ENCODE results near the gene FSIP1.

FSIP1 gene

DNA sequence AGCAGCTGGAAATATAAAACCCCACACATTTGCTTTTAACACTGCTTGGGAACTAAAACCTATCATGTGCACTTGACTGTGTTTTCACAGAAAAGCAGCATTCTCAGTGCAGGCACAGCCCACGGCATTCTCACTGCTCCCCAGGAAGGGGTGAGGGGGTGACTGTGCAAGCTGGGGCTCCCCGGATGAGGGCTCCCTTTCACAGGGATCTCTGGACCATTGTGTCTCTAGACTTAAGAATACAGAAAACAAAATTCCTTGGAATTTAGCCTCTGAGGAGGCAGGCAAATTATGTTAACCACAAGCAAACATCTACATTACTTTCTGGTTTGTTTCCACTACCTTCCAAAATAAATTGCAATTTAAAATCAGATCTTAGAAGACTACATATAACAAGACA is 100.3 kb downstream of the FSIP1 start:
- DNase-seq, result no peak

DNA sequence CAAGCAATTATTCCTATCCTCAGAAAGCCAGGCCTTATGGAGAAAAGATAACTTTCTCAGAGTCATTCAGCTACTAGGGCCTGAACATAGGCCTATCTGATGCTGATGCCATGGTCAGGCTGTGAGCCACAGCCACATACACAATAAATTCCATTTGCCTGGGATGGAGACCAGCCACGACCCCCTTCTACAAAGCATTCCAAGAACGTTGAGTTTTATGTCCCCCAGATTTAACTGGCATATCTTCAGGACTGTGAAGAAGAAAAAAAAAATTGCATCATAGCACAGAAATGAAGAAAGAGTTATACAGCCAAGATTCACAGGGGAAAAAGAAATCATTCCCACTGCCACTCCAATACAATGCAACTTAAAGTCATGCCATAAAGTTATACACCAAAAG is 101.8 kb downstream of the FSIP1 start:
- no peak for DNase-seq

GRCh38 chr15:39672666-39673065 is 110.0 kb downstream of the FSIP1 start:
- DNase-seq, result no peak

GRCh38 chr15:39672184-39672583 is 110.5 kb downstream of the FSIP1 start:
- DNase-seq, result no peak

DNA sequence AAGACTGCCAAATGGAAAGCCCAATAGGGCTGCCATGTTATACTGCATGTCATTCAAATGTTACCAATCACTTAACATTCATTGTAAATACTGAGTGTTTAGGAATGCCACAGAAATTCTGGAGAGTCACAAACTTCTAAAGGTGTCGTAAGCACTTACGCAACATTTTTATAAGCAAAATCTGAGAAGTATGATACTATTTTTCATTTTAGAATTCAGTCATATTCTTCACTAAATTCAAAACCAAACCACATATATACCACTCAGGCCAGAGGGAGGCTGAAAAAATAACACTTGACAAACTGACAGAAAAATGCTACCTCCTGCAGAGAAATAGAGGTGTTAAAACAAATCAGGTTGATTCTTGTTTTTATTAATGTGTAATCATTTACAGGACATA is 112.0 kb downstream of the FSIP1 start:
- DNase-seq, result no peak

DNA sequence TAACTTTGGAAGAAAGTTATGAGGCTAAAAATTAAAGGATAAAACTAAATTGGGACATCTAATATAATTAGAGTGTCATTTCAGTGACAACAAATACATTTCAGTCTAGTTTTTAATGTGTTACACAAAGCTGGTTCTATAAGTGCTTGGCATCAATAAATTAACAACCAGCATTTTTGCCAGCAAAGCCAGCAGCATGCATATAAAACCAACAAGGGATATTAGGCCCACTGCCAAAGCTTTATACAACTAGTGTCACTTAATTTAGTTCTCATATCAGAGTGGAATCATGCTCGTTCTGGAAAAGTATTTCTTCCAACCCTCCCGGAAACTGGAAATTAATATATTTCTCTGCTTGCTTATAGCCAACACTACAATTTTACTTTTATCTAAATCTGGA is 113.0 kb downstream of the FSIP1 start:
- no peak for DNase-seq

DNA sequence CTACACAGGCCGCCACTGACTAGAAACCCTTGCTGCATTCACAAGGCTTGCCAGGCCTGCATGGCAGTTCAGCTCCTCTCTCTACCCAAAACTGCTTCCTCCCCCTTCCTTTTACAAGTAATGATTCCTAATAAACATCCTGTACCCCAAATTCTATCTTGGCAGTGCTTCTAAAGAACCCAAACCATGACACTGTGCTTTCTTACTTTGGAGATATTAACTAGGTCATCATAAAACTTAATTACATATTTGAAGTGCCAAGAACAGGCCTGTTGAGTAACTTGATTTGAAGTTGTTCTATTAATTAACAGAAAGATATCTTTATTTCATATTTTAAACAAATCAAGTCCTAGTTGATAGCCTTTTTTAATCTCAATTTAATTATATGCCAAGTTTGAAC is 113.4 kb downstream of the FSIP1 start:
- no peak for DNase-seq

DNA sequence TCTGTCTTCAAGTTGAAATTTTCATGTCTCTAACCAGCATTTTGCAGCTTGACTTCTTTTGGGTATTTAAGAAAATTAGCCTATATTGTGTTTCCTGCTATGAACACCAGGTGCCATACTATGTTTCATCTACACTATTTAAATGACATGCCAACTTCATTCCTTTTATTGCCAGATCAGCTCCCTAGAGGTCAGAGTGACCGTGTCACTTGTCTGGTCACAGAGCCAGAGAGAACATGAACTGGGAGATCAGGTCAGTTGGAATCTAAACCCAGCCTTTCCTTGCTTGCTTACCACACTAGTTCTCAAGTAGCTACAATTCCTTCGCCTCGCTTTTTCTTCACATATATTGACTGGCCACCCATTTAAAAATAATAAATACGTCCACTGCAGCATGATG is 114.2 kb downstream of the FSIP1 start:
- DNase-seq, result no peak

DNA sequence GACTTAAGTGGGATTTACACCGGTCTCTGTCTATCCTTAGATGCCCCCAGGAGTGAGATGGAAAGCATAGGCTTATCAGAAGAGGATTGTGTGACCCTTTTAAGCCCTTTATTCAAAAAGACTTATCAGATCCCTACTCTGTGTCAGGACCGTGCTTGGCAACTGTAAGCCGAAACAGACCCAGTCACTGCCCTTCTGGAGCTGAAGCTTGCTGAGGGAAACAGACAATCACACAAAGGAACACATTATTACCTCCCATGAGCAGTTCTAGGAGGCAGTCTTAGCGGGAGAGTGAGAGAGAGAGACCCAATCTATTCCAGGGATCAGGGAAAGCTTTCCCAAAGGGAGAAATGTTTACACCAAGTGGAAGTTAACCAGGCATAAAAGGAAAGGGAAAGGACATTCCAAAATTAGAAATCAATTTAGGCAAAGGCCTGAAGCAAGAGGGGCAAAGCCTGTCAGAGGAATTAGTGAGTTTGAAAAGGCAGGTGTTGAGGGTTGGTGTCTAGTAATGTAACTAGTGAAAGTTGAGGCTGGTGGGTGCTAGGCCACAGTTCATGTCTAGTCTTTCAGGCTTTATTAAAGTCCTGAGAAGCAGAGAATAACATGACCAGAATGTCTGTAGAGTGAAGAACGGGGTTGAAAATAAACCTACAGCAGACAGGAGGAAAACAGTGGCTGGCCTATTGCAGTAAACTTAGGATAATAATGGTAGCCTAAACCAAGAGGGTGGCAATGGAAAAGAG is 115.1 kb downstream of the FSIP1 start:
- no peak for DNase-seq

DNA sequence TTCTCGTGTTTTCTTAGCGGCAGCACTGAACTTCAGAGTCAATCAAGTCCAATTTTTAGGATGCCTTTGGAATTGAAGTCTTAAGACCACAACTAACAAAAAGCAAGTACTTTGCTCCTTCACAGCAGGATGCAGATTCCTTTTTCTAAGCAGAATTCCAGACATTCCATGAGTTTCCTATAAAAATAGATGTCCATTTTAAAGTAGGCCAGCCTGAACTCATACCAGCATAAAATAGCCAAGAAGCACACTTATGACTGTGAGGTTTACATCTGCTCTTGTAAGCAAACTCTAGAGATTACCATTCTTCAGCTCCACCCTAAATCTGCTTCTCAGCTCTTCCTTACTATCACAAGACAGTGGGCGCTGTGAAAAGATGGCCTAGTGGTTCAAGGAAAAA is 116.0 kb downstream of the FSIP1 start:
- no peak for DNase-seq

- DNase-seq, result no peak
Measured at GRCh38 chr15:39665629-39666250, 116.9 kb downstream of the FSIP1 start.

DNA sequence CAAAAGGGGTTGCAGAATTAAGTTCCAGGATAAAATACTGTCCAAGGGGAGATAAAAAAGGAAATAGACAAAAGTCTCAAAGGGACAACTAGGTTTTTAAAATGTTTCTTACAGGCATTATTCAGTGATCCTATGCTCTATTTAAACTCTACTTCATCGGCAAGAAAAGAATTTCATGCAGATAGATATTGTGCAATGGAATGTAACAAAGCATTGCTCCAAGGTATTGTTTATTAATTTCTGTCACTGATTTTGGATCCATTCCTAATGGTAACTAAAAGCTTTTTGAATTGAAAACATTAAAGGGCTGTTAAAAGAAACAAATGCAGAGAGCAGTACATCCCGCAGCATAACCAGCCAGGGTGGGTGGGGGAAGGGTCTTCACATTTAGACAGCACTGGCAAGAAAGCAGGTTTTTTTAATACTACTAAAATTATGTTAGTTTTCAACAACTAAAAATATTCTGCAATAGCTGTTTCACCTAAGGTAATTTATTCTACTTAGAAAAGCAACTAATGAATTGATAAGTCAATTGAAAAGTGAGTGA is 118.9 kb downstream of the FSIP1 start:
- DNase-seq, result no peak

- no peak for DNase-seq
Measured at GRCh38 chr15:39661776-39662175, 120.9 kb downstream of the FSIP1 start.

DNA sequence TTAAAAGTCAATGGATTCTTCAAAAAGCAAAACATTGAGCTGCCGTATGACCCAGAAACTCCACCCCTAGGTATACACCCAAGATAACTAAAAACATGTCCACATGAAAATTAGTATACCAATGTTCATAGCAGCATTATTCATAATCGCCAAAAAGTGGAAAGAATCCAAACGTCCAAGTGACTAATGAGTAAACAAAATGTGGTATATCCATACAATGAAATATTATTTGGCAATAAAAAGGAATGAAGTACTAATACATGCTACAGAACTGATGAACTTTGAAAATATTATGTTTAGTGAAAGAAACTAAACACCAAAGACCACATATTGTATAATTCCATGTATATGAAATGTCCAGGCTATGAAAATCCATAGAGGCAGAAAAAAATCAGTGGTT is 123.9 kb downstream of the FSIP1 start:
- no peak for DNase-seq

DNA sequence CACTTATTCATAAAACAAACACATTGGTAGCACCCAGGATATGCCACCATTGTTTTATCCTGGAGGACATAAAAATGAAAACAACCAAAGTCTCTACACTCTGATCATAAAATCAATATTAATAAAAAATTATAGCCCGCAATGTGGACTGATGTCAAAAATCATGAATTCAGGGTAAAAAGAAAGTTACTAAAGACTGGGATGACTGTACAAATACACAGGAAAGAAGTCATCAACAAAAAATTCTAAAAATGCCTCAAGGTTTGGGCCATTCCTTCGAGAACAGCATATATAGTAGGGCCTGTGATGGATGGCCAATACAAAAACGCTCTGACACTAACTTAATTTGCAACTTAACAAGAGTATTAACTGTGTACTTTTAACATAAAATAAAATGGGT is 125.0 kb downstream of the FSIP1 start:
- no peak for DNase-seq

DNA sequence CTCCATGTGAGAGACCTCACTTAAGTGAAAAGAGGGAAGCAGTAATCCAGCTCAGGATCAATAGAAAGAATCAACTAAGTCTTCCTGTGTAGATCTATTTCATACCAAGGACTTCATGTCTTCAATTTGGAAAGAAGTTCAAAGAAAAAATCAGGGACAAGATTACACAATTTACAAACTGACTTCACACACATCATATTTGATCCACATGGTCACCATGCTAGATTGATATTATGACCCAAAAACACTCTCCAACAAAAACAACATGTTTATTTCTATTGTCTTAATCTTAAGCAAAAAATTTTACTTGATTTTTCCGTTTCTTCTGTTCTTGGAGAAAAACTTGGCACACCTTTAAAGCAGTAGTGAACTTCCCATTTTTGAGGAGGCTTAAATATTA is 125.5 kb downstream of the FSIP1 start:
- DNase-seq, result no peak

DNA sequence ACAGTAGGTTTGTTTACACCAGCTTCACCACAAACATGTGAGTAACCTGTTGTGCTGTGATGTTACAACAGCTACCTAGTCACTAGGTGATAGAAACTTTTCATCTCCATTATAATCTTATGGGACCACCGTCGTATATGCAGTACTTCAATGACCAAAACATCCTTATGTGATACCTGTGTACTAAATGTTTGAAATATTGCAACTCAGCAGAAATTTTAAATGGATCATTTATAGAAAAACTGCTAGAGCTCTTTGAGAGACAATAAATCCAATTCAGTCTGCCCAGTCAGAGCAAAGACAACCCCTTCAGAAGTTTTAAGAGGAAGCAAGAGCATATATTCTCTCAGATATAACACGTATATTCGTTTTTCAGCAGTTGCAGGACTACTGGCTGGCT is 128.3 kb downstream of the FSIP1 start:
- DNase-seq, result no peak

GRCh38 chr15:39651881-39652280 is 130.8 kb downstream of the FSIP1 start:
- DNase-seq, result no peak

- no peak for DNase-seq
Measured at GRCh38 chr15:39651295-39651694, 131.3 kb downstream of the FSIP1 start.

DNA sequence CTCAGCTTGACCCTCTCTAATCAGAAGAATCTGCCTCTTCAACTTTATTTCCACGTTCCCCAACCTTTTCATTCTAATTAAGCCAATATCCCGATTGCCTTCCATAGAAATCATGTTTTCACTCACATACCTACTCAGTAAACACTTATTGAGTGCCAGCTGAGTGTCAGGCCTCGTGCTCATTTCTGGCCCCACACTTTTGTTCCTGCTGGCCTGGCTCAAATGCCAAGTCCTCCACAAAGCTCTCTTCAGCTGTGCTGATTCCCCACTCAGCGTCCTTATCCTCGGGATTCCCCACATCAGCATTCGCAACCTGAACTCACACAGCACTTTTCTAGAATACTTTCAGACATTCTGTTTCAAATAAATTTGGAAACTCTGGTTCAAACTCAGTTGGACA is 132.9 kb downstream of the FSIP1 start:
- no peak for DNase-seq

- DNase-seq, result no peak
Measured at GRCh38 chr15:39646425-39646824, 136.2 kb downstream of the FSIP1 start.

DNA sequence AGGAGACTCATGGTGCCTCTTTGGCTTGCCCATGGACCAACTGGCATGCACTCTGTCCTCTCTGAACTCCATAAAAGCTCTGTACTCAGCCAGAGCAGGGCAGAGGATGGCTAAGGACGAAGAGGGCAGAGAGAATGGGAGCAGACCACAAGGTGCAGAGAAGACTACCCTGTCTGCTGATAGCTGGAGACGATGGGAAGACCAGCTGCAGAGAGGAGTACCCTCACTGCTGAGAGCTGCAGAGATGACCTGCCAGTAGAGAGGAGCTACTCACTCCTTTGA is 136.7 kb downstream of the FSIP1 start:
- no peak for DNase-seq

- DNase-seq, result no peak
Measured at GRCh38 chr15:39645138-39645975, 137.3 kb downstream of the FSIP1 start.

- no peak for DNase-seq
Measured at GRCh38 chr15:39644136-39644535, 138.5 kb downstream of the FSIP1 start.
